Measurements from ENCODE around the gene NT5M. TPM values are rescaled to one million over a fixed set of nuclear protein-coding genes. Genes with fewer than 3 reads are reported as not detected.

NT5M gene
- total RNA-seq, 1 donor from 2014 or later = 4.1 TPM

GRCh38 chr17:17324616-17325015 is 21.4 kb downstream of the NT5M start:
- H3K27ac ChIP-seq = no peak overlapping the region
- H3K36me3 Mint-ChIP-seq = no peaks in the 10 kb centered on the region
- no peak for TF ChIP-seq CTCF (IDR thresholded peaks at IDR 0.05)
- TF ChIP-seq EZH2phosphoT487 (IDR thresholded peaks at IDR 0.05) = no peak
- no peak for TF ChIP-seq EZH2 (IDR thresholded peaks at IDR 0.05)
- H3K36me3 ChIP-seq = no peaks in the 10 kb centered on the region
- H3K4me3 Mint-ChIP-seq = no peak overlapping the region
- H3K27me3 ChIP-seq = no peaks in the 10 kb centered on the region
- H3K4me2 ChIP-seq = no peak overlapping the region
- H3F3A ChIP-seq (ENCODE audit: low read depth) = peaks cover 10% of the 10 kb centered on the region
- no peaks in the 10 kb centered on the region for H3K79me2 ChIP-seq (ENCODE audit: low read depth)
- no peak overlapping the region for H2AFZ ChIP-seq (replicated peaks)
- no peaks in the 10 kb centered on the region for H3K9me3 Mint-ChIP-seq
- peaks cover 14% of the 10 kb centered on the region for H3K4me1 Mint-ChIP-seq
- H3K27me3 Mint-ChIP-seq (ENCODE audit: insufficient read depth, low read depth) = peaks cover 4% of the 10 kb centered on the region
- H3K9me3 ChIP-seq (ENCODE audit: low read depth) = no peaks in the 10 kb centered on the region
- no peak for DNase-seq (ENCODE audit: low spot score)
- H3K4me3 ChIP-seq = no peak overlapping the region
- no peaks in the 10 kb centered on the region for H4K20me1 ChIP-seq (ENCODE audit: low read depth)
- H3K27ac Mint-ChIP-seq = no peak overlapping the region
- H3K4me1 ChIP-seq = peaks cover 11% of the 10 kb centered on the region
- no peak overlapping the region for H3K9ac ChIP-seq

- H3K9me3 Mint-ChIP-seq = no peaks in the 10 kb centered on the region
- DNase-seq (ENCODE audit: low spot score) = no peak
- Histone ChIP-seq H3K4me1 (peaks cover 11% of the 10 kb centered on the region), H3K9ac (no peak overlapping the region), H3K36me3 (no peaks in the 10 kb centered on the region), H3K9me3 (ENCODE audit: low read depth) (no peaks in the 10 kb centered on the region), H3K4me3 (no peak overlapping the region), H4K20me1 (ENCODE audit: low read depth) (no peaks in the 10 kb centered on the region), H2AFZ (replicated peaks) (no peak overlapping the region), H3K27me3 (no peaks in the 10 kb centered on the region), H3F3A (ENCODE audit: low read depth) (peaks cover 10% of the 10 kb centered on the region), H3K79me2 (ENCODE audit: low read depth) (no peaks in the 10 kb centered on the region), H3K4me2 (no peak overlapping the region), H3K27ac (no peak overlapping the region)
- no peaks in the 10 kb centered on the region for H3K36me3 Mint-ChIP-seq
- H3K4me1 Mint-ChIP-seq = peaks cover 14% of the 10 kb centered on the region
- H3K27ac Mint-ChIP-seq = no peak overlapping the region
- no peak overlapping the region for H3K4me3 Mint-ChIP-seq
- peaks cover 4% of the 10 kb centered on the region for H3K27me3 Mint-ChIP-seq (ENCODE audit: insufficient read depth, low read depth)
- TF ChIP-seq EZH2 (IDR thresholded peaks at IDR 0.05) (no peak), EZH2phosphoT487 (IDR thresholded peaks at IDR 0.05) (no peak), CTCF (IDR thresholded peaks at IDR 0.05) (no peak)
These were observed 22.1 kb downstream of the NT5M start for GRCh38 chr17:17325228-17325627.

- Mint-ChIP-seq H3K9me3 (no peaks in the 10 kb centered on the region), H3K27me3 (ENCODE audit: insufficient read depth, low read depth) (peaks cover 4% of the 10 kb centered on the region), H3K27ac (no peak overlapping the region), H3K4me1 (peaks cover 14% of the 10 kb centered on the region), H3K4me3 (no peak overlapping the region), H3K36me3 (no peaks in the 10 kb centered on the region)
- no peak overlapping the region for H3K27ac ChIP-seq
- no peaks in the 10 kb centered on the region for H3K79me2 ChIP-seq (ENCODE audit: low read depth)
- H3K4me3 ChIP-seq = no peak overlapping the region
- H3K4me2 ChIP-seq = no peak overlapping the region
- H3F3A ChIP-seq (ENCODE audit: low read depth) = peaks cover 10% of the 10 kb centered on the region
- TF ChIP-seq EZH2 (IDR thresholded peaks at IDR 0.05) = no peak
- TF ChIP-seq CTCF (IDR thresholded peaks at IDR 0.05) = no peak
- TF ChIP-seq EZH2phosphoT487 (IDR thresholded peaks at IDR 0.05) = no peak
- H3K27me3 ChIP-seq = no peaks in the 10 kb centered on the region
- DNase-seq (ENCODE audit: low spot score) = no peak
- H2AFZ ChIP-seq (replicated peaks) = no peak overlapping the region
- no peaks in the 10 kb centered on the region for H3K9me3 ChIP-seq (ENCODE audit: low read depth)
- no peak overlapping the region for H3K9ac ChIP-seq
- H4K20me1 ChIP-seq (ENCODE audit: low read depth) = no peaks in the 10 kb centered on the region
- H3K36me3 ChIP-seq = no peaks in the 10 kb centered on the region
- H3K4me1 ChIP-seq = peaks cover 11% of the 10 kb centered on the region
These were observed 22.6 kb downstream of the NT5M start for GRCh38 chr17:17325816-17326215.
